MM.1S (cell line): Measurements from ENCODE around the gene MRM3.
"Not testable (repeated sequence)": the region's sequence is repeated elsewhere in the genome, so short reads cannot be mapped to it uniquely, and the experiment has no call there.

Experiments used
- CTCF ChIP-seq: fragments of 300-600 bp; sonication (generic); IDR thresholded peaks from 2 replicates; pipeline ENCODE4 v1.5.1; 2016; ENCODE audit warnings: antibody characterized with exemption, low read length, mixed read lengths
- EZH2 ChIP-seq: fragments of 300-600 bp; sonication (generic); optimal IDR thresholded peaks from 2 replicates; pipeline ENCODE3; 2017; ENCODE audit warnings: low read depth, mild to moderate bottlenecking, antibody characterized with exemption, low read length, mixed read lengths
- EZH2phosphoT487 ChIP-seq: fragments of 300-600 bp; sonication (generic); IDR thresholded peaks from 2 replicates; pipeline ENCODE4 v1.6.1; 2018; ENCODE audit warnings: antibody characterized with exemption, low read length

GRCh38 chr17:756010-756567 is 26.1 kb upstream of the MRM3 start:
- not testable (repeated sequence) for TF ChIP-seq EZH2, CTCF, EZH2phosphoT487
